HAP-1 (cell line): ENCODE results near the gene RIF1.

ENCODE experiments used
- DNase-seq, 2 experiments: peaks; one replicate each; pipeline ENCODE4 v3.0.0-alpha.2; 2016 to 2020; ENCODE audit warnings: low spot score in 2 of 2
- H3K27me3 ChIP-seq: fragments of 250-450 bp; sonication (Bioruptor Pico); 2 replicates; pipeline ENCODE4 v1.5.1; 2020; ENCODE audit warnings: low read depth, mild to moderate bottlenecking, moderate library complexity
- H3K36me3 ChIP-seq: fragments of 250-450 bp; sonication (Bioruptor Pico); replicated peaks from 2 replicates; pipeline ENCODE4 v1.5.1; 2020; ENCODE audit warnings: mild to moderate bottlenecking
- H3K4me1 ChIP-seq: fragments of 250-450 bp; sonication (Bioruptor Pico); 2 replicates; pipeline ENCODE4 v1.5.1; 2020; ENCODE audit warnings: mild to moderate bottlenecking
- H3K4me3 ChIP-seq: fragments of 250-450 bp; sonication (Bioruptor Pico); 2 replicates; pipeline ENCODE4 v1.5.1; 2020; ENCODE audit warnings: mild to moderate bottlenecking, moderate library complexity
- H3K9me3 ChIP-seq: fragments of 250-450 bp; sonication (Bioruptor Pico); 2 replicates; pipeline ENCODE4 v1.5.1; 2020; ENCODE audit warnings: mild to moderate bottlenecking, moderate library complexity
- in situ Hi-C: fragments of 300-500 bp; cut with MboI; formaldehyde crosslinking; loops from 3 replicates; pipeline ENCODE4 v1.14.3; 2020; ENCODE audit warnings: low sequenced_read_pairs, inconsistent platforms, mixed read lengths

Gene RIF1

GRCh38 chr2:151498178-151498577 is 88.5 kb downstream of the RIF1 start:
- H3K9me3 ChIP-seq = no peaks in the 10 kb centered on the region
- in situ Hi-C loops = no loop called here

DNA sequence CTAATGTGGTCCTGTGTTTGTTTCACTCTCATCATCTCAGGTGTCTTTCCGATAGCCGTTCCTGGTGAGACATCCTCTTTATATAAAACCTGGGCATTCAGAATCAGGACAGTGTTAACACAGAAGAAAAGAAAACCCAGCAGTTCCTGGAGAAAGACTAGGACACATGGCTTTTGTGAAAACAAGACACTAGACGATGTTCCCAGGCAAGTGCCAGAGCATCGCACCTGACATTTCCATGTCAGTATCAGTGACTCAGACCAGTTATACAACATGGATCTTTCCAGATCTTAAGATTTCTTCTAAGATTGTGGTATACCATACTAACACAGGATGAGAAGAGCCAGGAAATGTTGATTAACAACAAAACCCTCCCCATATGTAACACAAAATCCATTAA is 96.5 kb downstream of the RIF1 start:
- in situ Hi-C loops = no loop called here
- peaks cover 15% of the 10 kb centered on the region for H3K4me1 ChIP-seq
- H3K4me3 ChIP-seq = no peak overlapping the region
- no peaks in the 10 kb centered on the region for H3K27me3 ChIP-seq
- DNase-seq = no peak
- H3K9me3 ChIP-seq = no peaks in the 10 kb centered on the region
- H3K36me3 ChIP-seq = no peaks in the 10 kb centered on the region

More at GRCh38 chr2:151498178-151498577, 88.5 kb downstream of the RIF1 start:
- Histone ChIP-seq H3K36me3 (no peaks in the 10 kb centered on the region), H3K4me3 (no peak overlapping the region), H3K4me1 (no peaks in the 10 kb centered on the region), H3K27me3 (no peaks in the 10 kb centered on the region)
- no peak for DNase-seq

DNA sequence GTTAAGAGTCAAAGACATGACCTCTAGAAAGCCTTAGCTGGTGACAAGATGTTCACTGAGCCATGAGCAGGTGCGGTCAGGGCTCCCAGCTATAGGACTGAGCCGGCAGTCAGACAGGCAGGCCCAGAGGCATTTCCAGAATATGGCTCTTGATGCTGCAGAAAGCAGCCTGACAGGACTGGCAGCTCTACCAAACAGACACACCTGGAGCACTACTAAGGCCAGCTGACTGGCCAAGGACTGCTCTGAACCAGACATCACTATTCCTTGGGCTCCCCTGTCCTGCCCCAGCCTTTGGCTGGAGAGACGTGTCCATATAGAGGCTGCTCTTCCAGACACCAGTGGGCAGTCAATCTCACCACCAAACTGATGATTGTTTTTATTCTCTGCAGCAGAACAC is 98.8 kb downstream of the RIF1 start:
- in situ Hi-C loops = no loop called here
- no peaks in the 10 kb centered on the region for H3K9me3 ChIP-seq
- H3K36me3 ChIP-seq = no peaks in the 10 kb centered on the region
- H3K4me3 ChIP-seq = no peak overlapping the region
- H3K4me1 ChIP-seq = peaks cover 15% of the 10 kb centered on the region
- no peaks in the 10 kb centered on the region for H3K27me3 ChIP-seq
- DNase-seq = no peak

DNA sequence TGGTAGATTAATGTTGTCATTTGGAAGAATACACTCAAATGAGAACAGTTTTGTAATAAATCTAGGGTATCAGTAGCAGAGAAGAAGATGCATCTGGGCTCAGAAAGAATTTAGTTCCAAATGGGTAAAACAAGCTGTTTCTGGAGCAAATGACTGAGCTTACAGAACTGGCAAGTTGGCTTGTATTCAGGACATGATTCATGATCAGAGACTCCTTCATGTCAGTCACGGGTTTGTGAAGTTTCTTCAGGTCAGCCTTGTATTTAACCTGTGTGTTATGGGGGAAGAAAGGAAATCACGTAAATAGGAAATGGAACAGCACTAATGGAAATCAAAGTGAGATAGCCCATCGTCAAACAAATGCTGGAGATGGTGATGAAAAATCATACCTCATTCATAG is 109.1 kb downstream of the RIF1 start:
- no peak for DNase-seq
- Histone ChIP-seq H3K4me1 (0 out of 2 replicates have a peak, but pooled peaks cover 2% of the 10 kb centered on the region), H3K4me3 (no peak overlapping the region), H3K9me3 (no peaks in the 10 kb centered on the region), H3K27me3 (no peaks in the 10 kb centered on the region), H3K36me3 (no peaks in the 10 kb centered on the region)
- in situ Hi-C loops = no loop called here

- Histone ChIP-seq H3K27me3 (no peaks in the 10 kb centered on the region), H3K36me3 (no peaks in the 10 kb centered on the region), H3K9me3 (no peaks in the 10 kb centered on the region), H3K4me3 (no peak overlapping the region), H3K4me1 (0 out of 2 replicates have a peak, but pooled peaks cover 2% of the 10 kb centered on the region)
- no peak for DNase-seq
- in situ Hi-C loops = no loop called here
Measured at GRCh38 chr2:151520976-151521375, 111.3 kb downstream of the RIF1 start.

- in situ Hi-C loops = no loop called here
- Histone ChIP-seq H3K4me3 (no peak overlapping the region), H3K9me3 (no peaks in the 10 kb centered on the region)
Measured at GRCh38 chr2:151522556-151522955, 112.9 kb downstream of the RIF1 start.

DNA sequence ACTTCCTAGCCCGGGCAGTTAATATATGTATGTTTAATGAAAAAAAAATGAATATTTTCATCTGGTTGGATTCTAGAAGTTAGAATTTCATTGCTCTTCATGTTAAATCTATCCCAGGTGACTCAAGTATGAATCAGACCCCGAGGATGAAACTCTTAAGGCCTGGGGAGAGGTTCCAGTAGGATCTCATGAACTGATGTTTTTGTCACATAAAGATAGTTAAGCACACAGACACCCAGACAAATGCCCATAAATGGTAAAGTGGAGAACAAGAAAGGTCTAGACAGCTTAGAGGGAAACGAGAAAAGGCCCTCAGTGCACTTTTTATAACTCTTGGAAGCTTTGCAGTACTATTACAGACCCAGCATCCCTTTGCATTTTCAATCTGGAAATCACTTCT is 114.1 kb downstream of the RIF1 start:
- H3K36me3 ChIP-seq = no peaks in the 10 kb centered on the region
- H3K4me3 ChIP-seq = no peak overlapping the region
- in situ Hi-C loops = no loop called here
- no peaks in the 10 kb centered on the region for H3K27me3 ChIP-seq
- H3K9me3 ChIP-seq = no peaks in the 10 kb centered on the region
- no peak for DNase-seq
- no peaks in the 10 kb centered on the region for H3K4me1 ChIP-seq

More at GRCh38 chr2:151522556-151522955, 112.9 kb downstream of the RIF1 start:
- no peaks in the 10 kb centered on the region for H3K27me3 ChIP-seq
- no peaks in the 10 kb centered on the region for H3K36me3 ChIP-seq
- DNase-seq = no peak
- H3K4me1 ChIP-seq = 0 out of 2 replicates have a peak, but pooled peaks cover 1% of the 10 kb centered on the region

GRCh38 chr2:151525821-151526373 is 116.2 kb downstream of the RIF1 start:
- Histone ChIP-seq H3K36me3 (no peaks in the 10 kb centered on the region), H3K9me3 (no peaks in the 10 kb centered on the region), H3K27me3 (no peaks in the 10 kb centered on the region), H3K4me1 (no peaks in the 10 kb centered on the region), H3K4me3 (no peak overlapping the region)
- no peak for DNase-seq
- in situ Hi-C loops = no loop called here

GRCh38 chr2:151526572-151527090 is 116.9 kb downstream of the RIF1 start:
- no peak for DNase-seq
- Histone ChIP-seq H3K27me3 (no peaks in the 10 kb centered on the region), H3K4me1 (no peaks in the 10 kb centered on the region), H3K36me3 (no peaks in the 10 kb centered on the region), H3K4me3 (no peak overlapping the region), H3K9me3 (no peaks in the 10 kb centered on the region)
- in situ Hi-C loops = no loop called here
